ENCODE data around the gene BBX.

BBX gene

GRCh38 chr3:107806536-107806935 is 283.8 kb downstream of the BBX start:
- DNase-seq (ENCODE audit: low read depth) = no peak
- no peak overlapping the region for H3K4me3 ChIP-seq (ENCODE audit: low read depth, low read length)
- TF ChIP-seq CTCF (IDR thresholded peaks at IDR 0.05; ENCODE audit: insufficient read depth, low read depth, low read length, missing control alignments) = no peak

- H3K4me3 ChIP-seq (ENCODE audit: low read depth, low read length) = no peak overlapping the region
- no peak for TF ChIP-seq CTCF (IDR thresholded peaks at IDR 0.05; ENCODE audit: insufficient read depth, low read depth, low read length, missing control alignments)
- no peak for DNase-seq (ENCODE audit: low read depth)
Measured at GRCh38 chr3:107810171-107811071, 287.7 kb downstream of the BBX start.

GRCh38 chr3:107813026-107813425 is 290.3 kb downstream of the BBX start:
- H3K4me3 ChIP-seq (ENCODE audit: low read depth, low read length) = no peak overlapping the region
- no peak for TF ChIP-seq CTCF (IDR thresholded peaks at IDR 0.05; ENCODE audit: insufficient read depth, low read depth, low read length, missing control alignments)
- DNase-seq (ENCODE audit: low read depth) = no peak

- no peak for DNase-seq (ENCODE audit: low read depth)
- H3K4me3 ChIP-seq (ENCODE audit: low read depth, low read length) = no peak overlapping the region
- no peak for TF ChIP-seq CTCF (IDR thresholded peaks at IDR 0.05; ENCODE audit: insufficient read depth, low read depth, low read length, missing control alignments)
Measured at GRCh38 chr3:107816107-107816506, 293.3 kb downstream of the BBX start.

GRCh38 chr3:107817076-107817475 is 294.3 kb downstream of the BBX start:
- DNase-seq (ENCODE audit: low read depth) = no peak
- H3K4me3 ChIP-seq (ENCODE audit: low read depth, low read length) = no peak overlapping the region
- no peak for TF ChIP-seq CTCF (IDR thresholded peaks at IDR 0.05; ENCODE audit: insufficient read depth, low read depth, low read length, missing control alignments)

GRCh38 chr3:107818025-107818424 is 295.3 kb downstream of the BBX start:
- TF ChIP-seq CTCF (IDR thresholded peaks at IDR 0.05; ENCODE audit: insufficient read depth, low read depth, low read length, missing control alignments) = no peak
- no peak for DNase-seq (ENCODE audit: low read depth)
- H3K4me3 ChIP-seq (ENCODE audit: low read depth, low read length) = no peak overlapping the region

- TF ChIP-seq CTCF (IDR thresholded peaks at IDR 0.05; ENCODE audit: insufficient read depth, low read depth, low read length, missing control alignments) = no peak
- no peak for DNase-seq (ENCODE audit: low read depth)
- H3K4me3 ChIP-seq (ENCODE audit: low read depth, low read length) = no peak overlapping the region
Measured at GRCh38 chr3:107819656-107820055, 296.9 kb downstream of the BBX start.

Data from GM12865 (cell line).